H9 (cell line): ENCODE data around the gene KRT36. TPM values are rescaled to one million over a fixed set of nuclear protein-coding genes. Genes with fewer than 3 reads are reported as not detected.
A peak's percentile ranks its signal among the peaks of the same experiment; 100 is the strongest.

Experiments used
- DNase-seq: peaks from one replicate; pipeline ENCODE4 v3.0.0-alpha.2; 2017
- H2AFZ ChIP-seq: one replicate; pipeline ENCODE4 v1.6.1; 2013; ENCODE audit warnings: mild to moderate bottlenecking, low read length, control low read depth, moderate library complexity
- H2AK5ac ChIP-seq: 2 replicates; pipeline ENCODE4 v1.6.1; 2013; ENCODE audit warnings: low read length, control low read depth, mixed read lengths; ENCODE audit not compliant: insufficient read length
- H2BK120ac ChIP-seq: one replicate; pipeline ENCODE4 v1.6.1; 2013; ENCODE audit warnings: low read depth, mild to moderate bottlenecking, low read length, control low read depth, inconsistent platforms; ENCODE audit not compliant: poor library complexity, severe bottlenecking
- H2BK12ac ChIP-seq: 2 replicates; pipeline ENCODE4 v1.6.1; 2013; ENCODE audit warnings: low read length, control low read depth, mixed read lengths, low read depth; ENCODE audit not compliant: insufficient read length
- H2BK15ac ChIP-seq: 2 replicates; pipeline ENCODE4 v1.6.1; 2013; ENCODE audit warnings: low read depth, low read length, control low read depth
- H2BK20ac ChIP-seq: one replicate; pipeline ENCODE4 v1.6.1; 2013; ENCODE audit warnings: low read depth, mild to moderate bottlenecking, low read length, control low read depth, inconsistent platforms; ENCODE audit not compliant: poor library complexity, severe bottlenecking
- H2BK5ac ChIP-seq: 2 replicates; pipeline ENCODE4 v1.6.1; 2013; ENCODE audit warnings: low read length, control low read depth, mixed read lengths; ENCODE audit not compliant: insufficient read length
- H3K14ac ChIP-seq: 2 replicates; pipeline ENCODE4 v1.6.1; 2013; ENCODE audit warnings: low read length, control low read depth; ENCODE audit not compliant: insufficient read depth
- H3K18ac ChIP-seq: 2 replicates; pipeline ENCODE4 v1.6.1; 2013; ENCODE audit warnings: low read depth, mild to moderate bottlenecking, mixed read lengths, low read length, control low read depth; ENCODE audit not compliant: insufficient read length
- H3K23ac ChIP-seq: 2 replicates; pipeline ENCODE4 v1.6.1; 2013; ENCODE audit warnings: low read length, control low read depth, mixed read lengths, low read depth; ENCODE audit not compliant: insufficient read length
- H3K23me2 ChIP-seq: 2 replicates; pipeline ENCODE4 v1.6.1; 2013; ENCODE audit warnings: low read depth, mild to moderate bottlenecking, mixed read lengths, low read length, control low read depth; ENCODE audit not compliant: insufficient read length, poor library complexity, severe bottlenecking
- H3K27ac ChIP-seq: 2 replicates; pipeline ENCODE4 v1.5.1; 2013; ENCODE audit warnings: low read length, control low read depth, mixed read lengths, low read depth; ENCODE audit not compliant: insufficient read length
- H3K27me3 ChIP-seq: 2 replicates; pipeline ENCODE4 v1.6.1; 2013; ENCODE audit warnings: low read length, control low read depth, inconsistent platforms; ENCODE audit not compliant: insufficient read depth
- H3K4ac ChIP-seq: 2 replicates; pipeline ENCODE4 v1.6.1; 2013; ENCODE audit warnings: low read depth, mild to moderate bottlenecking, control low read depth, inconsistent platforms, low read length, moderate library complexity
- H3K4me1 ChIP-seq: 2 replicates; pipeline ENCODE4 v1.6.1; 2013; ENCODE audit warnings: low read length, control low read depth, inconsistent platforms; ENCODE audit not compliant: insufficient read depth
- H3K4me2 ChIP-seq: 2 replicates; pipeline ENCODE4 v1.6.1; 2013; ENCODE audit warnings: low read length, control low read depth, mixed read lengths; ENCODE audit not compliant: insufficient read length, insufficient read depth
- H3K56ac ChIP-seq: 2 replicates; pipeline ENCODE4 v1.6.1; 2013; ENCODE audit warnings: low read depth, mild to moderate bottlenecking, mixed read lengths, low read length, control low read depth; ENCODE audit not compliant: insufficient read length
- H3K79me1 ChIP-seq: 2 replicates; pipeline ENCODE4 v1.6.1; 2013; ENCODE audit warnings: low read depth, mild to moderate bottlenecking, moderate library complexity, low read length, control low read depth, inconsistent platforms; ENCODE audit not compliant: insufficient read depth, poor library complexity, severe bottlenecking
- H3K79me2 ChIP-seq: 2 replicates; pipeline ENCODE4 v1.6.1; 2013; ENCODE audit warnings: low read length, control low read depth, inconsistent platforms; ENCODE audit not compliant: insufficient read depth
- H3K9ac ChIP-seq: 2 replicates; pipeline ENCODE4 v1.6.1; 2013; ENCODE audit warnings: low read length, control low read depth, mixed read lengths; ENCODE audit not compliant: insufficient read length; ENCODE audit errors: extremely low read depth
- H3K9me3 ChIP-seq: one replicate; pipeline ENCODE4 v1.6.1; 2013; ENCODE audit warnings: low read depth, low read length, inconsistent platforms; ENCODE audit not compliant: control insufficient read depth
- H3T11ph ChIP-seq: one replicate; pipeline ENCODE4 v1.6.1; 2013; ENCODE audit warnings: mild to moderate bottlenecking, low read length, control low read depth, inconsistent platforms
- H4K20me1 ChIP-seq: one replicate; pipeline ENCODE4 v1.6.1; 2013; ENCODE audit not compliant: control insufficient read depth, insufficient read length, insufficient read depth
- H4K5ac ChIP-seq: 2 replicates; pipeline ENCODE4 v1.6.1; 2013; ENCODE audit warnings: low read depth, mild to moderate bottlenecking, mixed read lengths, low read length, control low read depth; ENCODE audit not compliant: insufficient read length
- H4K8ac ChIP-seq: replicated peaks from 2 replicates; pipeline ENCODE4 v1.6.1; 2013; ENCODE audit warnings: low read length, control low read depth, mixed read lengths, low read depth; ENCODE audit not compliant: insufficient read length
- H4K91ac ChIP-seq: 2 replicates; pipeline ENCODE4 v1.6.1; 2013; ENCODE audit warnings: low read depth, mild to moderate bottlenecking, moderate library complexity, mixed read lengths, low read length, control low read depth; ENCODE audit not compliant: insufficient read length
- H3K27ac Mint-ChIP-seq, 3 experiments: 2 replicates in 2 of 3; 3 replicates in 1 of 3; pipeline ENCODE4 v1.8.0; 2020 to 2021; ENCODE audit warnings: mixed read lengths in 3 of 3, mild to moderate bottlenecking in 1 of 3, moderate library complexity in 1 of 3
- H3K27me3 Mint-ChIP-seq: 2 replicates; pipeline ENCODE4 v1.8.0; 2021; ENCODE audit warnings: low read depth, mild to moderate bottlenecking, moderate library complexity, mixed read lengths
- H3K36me3 Mint-ChIP-seq, 3 experiments: 2 replicates in 2 of 3; 3 replicates in 1 of 3; pipeline ENCODE4 v1.8.0; 2020 to 2021; ENCODE audit warnings: low read depth in 3 of 3, mixed read lengths in 3 of 3; ENCODE audit not compliant: insufficient read depth in 1 of 3
- H3K4me1 Mint-ChIP-seq, 2 experiments: 2 replicates each; pipeline ENCODE4 v1.8.0; 2020; ENCODE audit warnings: mixed read lengths in 2 of 2
- H3K4me3 Mint-ChIP-seq, 2 experiments: 2 replicates in 1 of 2; 3 replicates in 1 of 2; pipeline ENCODE4 v1.8.0; 2020 to 2021; ENCODE audit warnings: mild to moderate bottlenecking in 2 of 2, mixed read lengths in 2 of 2, moderate library complexity in 1 of 2
- H3K9me3 Mint-ChIP-seq, 2 experiments: 2 replicates in 1 of 2; 3 replicates in 1 of 2; pipeline ENCODE4 v1.8.0; 2020; ENCODE audit warnings: mild to moderate bottlenecking in 2 of 2, mixed read lengths in 2 of 2, moderate library complexity in 1 of 2
- WGBS: extraction: QIAGEN DNeasy Blood & Tissue Kit; methylation state at CpG from one replicate; pipeline ENCODE4 v1.1.7; 2013; ENCODE audit warnings: missing lambda C conversion rate, low lambda C conversion rate, mixed read lengths; ENCODE audit not compliant: insufficient read length; ENCODE audit errors: extremely low coverage; 5-methylcytosine and 5-hydroxymethylcytosine counted together
- total RNA-seq: library from RNA; stranded (reverse); gene quantifications from 2 replicates; pipeline ENCODE4 v1.2.1, GENCODE V29; 2021
- TF ChIP-seq, protein P1 (sequence below): fragments of 200-600 bp; sonication (generic); conservative IDR thresholded peaks from 3 replicates; pipeline ENCODE4 v1.8.0; 2021; ENCODE audit warnings: antibody characterized with exemption, mild to moderate bottlenecking

The KRT36 gene
- total RNA-seq, 1 experiment from 2014 or later = not detected

DNA sequence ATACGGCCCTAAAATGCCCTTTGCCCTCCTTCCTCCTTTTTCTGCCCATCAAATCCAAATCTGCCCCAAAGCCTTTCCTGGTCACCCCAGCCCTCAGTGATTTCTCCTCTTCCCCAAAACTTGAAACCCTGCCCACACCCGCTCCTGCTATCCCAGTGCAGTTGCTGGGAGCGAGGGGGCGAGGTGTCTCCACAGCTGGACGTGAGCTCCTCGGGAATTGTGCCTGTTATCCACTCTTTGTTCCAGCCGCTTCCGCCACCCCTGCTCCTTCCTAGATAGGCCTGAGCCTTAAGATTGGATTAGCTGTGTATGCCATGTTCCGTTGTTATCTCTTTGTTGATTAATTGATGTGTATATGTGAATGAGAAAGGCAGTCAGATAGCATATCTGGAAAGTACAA lies 6.2 kb downstream of the KRT36 start:
- H3K27me3 Mint-ChIP-seq = peaks cover 20% of the 10 kb centered on the region

More for the DNA sequence above, 6.2 kb downstream of the KRT36 start:
- Histone ChIP-seq H3K9ac (no peak overlapping the region), H3K14ac (no peak overlapping the region), H3T11ph (no peak overlapping the region), H2BK15ac (no peak overlapping the region), H2AK5ac (no peak overlapping the region), H2BK20ac (no peak overlapping the region), H4K5ac (no peak overlapping the region), H3K23me2 (peaks cover 3% of the 10 kb centered on the region), H3K23ac (no peak overlapping the region), H3K79me2 (no peaks in the 10 kb centered on the region), H2AFZ (no peak overlapping the region), H3K56ac (no peak overlapping the region), H2BK5ac (no peak overlapping the region), H4K91ac (no peak overlapping the region), H3K4me2 (no peak overlapping the region), H4K8ac (no peak overlapping the region), H2BK120ac (no peak overlapping the region), H3K9me3 (no peaks in the 10 kb centered on the region), H3K4ac (no peak overlapping the region), H3K4me1 (no peaks in the 10 kb centered on the region), H3K79me1 (no peaks in the 10 kb centered on the region), H3K27me3 (no peaks in the 10 kb centered on the region), H3K27ac (no peak overlapping the region), H3K18ac (no peak overlapping the region), H2BK12ac (no peak overlapping the region), H4K20me1 (no peaks in the 10 kb centered on the region)
- WGBS = no CpG with 5 or more reads among the region's 9 CpGs
- TF ChIP-seq, protein P1, sequence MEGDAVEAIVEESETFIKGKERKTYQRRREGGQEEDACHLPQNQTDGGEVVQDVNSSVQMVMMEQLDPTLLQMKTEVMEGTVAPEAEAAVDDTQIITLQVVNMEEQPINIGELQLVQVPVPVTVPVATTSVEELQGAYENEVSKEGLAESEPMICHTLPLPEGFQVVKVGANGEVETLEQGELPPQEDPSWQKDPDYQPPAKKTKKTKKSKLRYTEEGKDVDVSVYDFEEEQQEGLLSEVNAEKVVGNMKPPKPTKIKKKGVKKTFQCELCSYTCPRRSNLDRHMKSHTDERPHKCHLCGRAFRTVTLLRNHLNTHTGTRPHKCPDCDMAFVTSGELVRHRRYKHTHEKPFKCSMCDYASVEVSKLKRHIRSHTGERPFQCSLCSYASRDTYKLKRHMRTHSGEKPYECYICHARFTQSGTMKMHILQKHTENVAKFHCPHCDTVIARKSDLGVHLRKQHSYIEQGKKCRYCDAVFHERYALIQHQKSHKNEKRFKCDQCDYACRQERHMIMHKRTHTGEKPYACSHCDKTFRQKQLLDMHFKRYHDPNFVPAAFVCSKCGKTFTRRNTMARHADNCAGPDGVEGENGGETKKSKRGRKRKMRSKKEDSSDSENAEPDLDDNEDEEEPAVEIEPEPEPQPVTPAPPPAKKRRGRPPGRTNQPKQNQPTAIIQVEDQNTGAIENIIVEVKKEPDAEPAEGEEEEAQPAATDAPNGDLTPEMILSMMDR = no peak
- DNase-seq = no peak
- no peaks in the 10 kb centered on the region for H3K36me3 Mint-ChIP-seq
- no peaks in the 10 kb centered on the region for H3K9me3 Mint-ChIP-seq
- H3K4me1 Mint-ChIP-seq = peaks cover 1 to 10% of the 10 kb centered on the region in 2 experiments
- no peak overlapping the region for H3K4me3 Mint-ChIP-seq
- 0 out of 7 replicates have a peak overlapping the region, but pooled peaks of 1 of the 3 experiments have one; percentile 2 for H3K27ac Mint-ChIP-seq
